AG10803 (cell line): ENCODE data around the gene ABCA3.
"Not testable (repeated sequence)": the region's sequence is repeated elsewhere in the genome, so short reads cannot be mapped to it uniquely, and the experiment has no call there.

Source experiments
- DNase-seq: peaks from one replicate; pipeline ENCODE4 v3.0.0; 2010; ENCODE audit warnings: low read depth
- H3K4me3 ChIP-seq: 2 replicates; pipeline ENCODE4 v1.5.1; 2011; ENCODE audit warnings: mild to moderate bottlenecking, low read length, control low read depth
- TF ChIP-seq, protein P1 (sequence below): conservative IDR thresholded peaks from 2 replicates; pipeline ENCODE4 v1.5.1; 2011; ENCODE audit warnings: mild to moderate bottlenecking, low read length, control low read depth, inconsistent platforms

The ABCA3 gene

DNA sequence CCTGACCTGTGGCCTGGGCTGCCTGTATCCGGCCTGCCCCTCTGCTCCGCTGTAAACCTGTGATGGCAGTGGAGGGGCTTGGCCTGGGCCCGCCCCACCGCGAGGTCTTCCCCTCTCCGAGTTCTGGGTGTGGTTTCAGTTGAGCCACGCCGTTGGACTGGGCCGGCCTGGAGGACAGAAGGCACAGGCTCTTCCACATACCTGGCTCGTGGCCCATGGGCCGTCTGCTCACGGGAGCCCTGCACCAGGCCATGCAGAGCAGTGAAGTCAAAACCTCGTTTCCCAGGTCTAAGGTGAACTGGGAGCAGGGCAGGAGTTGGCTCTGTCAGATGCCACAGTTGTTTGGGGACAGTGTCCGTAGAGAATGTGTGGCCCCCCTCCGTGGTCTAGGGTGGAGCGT lies 67.0 kb downstream of the ABCA3 start:
- DNase-seq, result no peak
- TF ChIP-seq, protein P1, sequence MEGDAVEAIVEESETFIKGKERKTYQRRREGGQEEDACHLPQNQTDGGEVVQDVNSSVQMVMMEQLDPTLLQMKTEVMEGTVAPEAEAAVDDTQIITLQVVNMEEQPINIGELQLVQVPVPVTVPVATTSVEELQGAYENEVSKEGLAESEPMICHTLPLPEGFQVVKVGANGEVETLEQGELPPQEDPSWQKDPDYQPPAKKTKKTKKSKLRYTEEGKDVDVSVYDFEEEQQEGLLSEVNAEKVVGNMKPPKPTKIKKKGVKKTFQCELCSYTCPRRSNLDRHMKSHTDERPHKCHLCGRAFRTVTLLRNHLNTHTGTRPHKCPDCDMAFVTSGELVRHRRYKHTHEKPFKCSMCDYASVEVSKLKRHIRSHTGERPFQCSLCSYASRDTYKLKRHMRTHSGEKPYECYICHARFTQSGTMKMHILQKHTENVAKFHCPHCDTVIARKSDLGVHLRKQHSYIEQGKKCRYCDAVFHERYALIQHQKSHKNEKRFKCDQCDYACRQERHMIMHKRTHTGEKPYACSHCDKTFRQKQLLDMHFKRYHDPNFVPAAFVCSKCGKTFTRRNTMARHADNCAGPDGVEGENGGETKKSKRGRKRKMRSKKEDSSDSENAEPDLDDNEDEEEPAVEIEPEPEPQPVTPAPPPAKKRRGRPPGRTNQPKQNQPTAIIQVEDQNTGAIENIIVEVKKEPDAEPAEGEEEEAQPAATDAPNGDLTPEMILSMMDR, result no peak
- H3K4me3 ChIP-seq, result no peak overlapping the region

DNA sequence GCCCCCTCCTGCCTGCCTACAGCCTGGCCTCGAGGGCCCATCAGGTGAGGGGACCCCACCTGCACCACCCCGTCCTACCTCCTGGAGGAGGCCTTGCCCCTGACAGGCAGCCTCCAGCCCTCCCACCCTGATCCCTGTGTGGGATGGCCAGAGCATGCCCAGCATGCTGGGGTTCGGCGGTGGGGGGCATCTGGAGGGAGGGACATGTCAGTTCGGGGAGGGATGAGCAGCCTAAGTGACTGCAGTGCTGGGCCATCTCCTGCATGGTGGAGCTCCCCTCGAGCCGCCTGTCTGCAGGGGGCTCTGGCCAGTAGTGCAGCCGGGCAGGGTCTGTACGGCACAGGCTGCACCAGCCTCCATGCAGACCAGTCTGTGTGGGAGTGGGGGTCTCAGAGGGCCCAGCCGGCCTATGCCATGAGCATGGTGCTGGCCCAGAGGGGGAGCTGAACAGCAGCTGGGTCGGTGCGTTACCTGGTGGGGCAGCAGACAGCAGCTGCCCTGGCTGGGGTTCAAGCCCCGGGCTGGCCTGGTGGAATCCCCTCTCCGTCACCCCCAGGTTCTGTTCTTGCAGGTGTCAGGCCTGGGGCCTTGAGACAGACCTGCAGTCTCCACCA lies 68.6 kb downstream of the ABCA3 start:
- TF ChIP-seq, protein P1, result no peak
- no peak overlapping the region for H3K4me3 ChIP-seq
- DNase-seq, result no peak

DNA sequence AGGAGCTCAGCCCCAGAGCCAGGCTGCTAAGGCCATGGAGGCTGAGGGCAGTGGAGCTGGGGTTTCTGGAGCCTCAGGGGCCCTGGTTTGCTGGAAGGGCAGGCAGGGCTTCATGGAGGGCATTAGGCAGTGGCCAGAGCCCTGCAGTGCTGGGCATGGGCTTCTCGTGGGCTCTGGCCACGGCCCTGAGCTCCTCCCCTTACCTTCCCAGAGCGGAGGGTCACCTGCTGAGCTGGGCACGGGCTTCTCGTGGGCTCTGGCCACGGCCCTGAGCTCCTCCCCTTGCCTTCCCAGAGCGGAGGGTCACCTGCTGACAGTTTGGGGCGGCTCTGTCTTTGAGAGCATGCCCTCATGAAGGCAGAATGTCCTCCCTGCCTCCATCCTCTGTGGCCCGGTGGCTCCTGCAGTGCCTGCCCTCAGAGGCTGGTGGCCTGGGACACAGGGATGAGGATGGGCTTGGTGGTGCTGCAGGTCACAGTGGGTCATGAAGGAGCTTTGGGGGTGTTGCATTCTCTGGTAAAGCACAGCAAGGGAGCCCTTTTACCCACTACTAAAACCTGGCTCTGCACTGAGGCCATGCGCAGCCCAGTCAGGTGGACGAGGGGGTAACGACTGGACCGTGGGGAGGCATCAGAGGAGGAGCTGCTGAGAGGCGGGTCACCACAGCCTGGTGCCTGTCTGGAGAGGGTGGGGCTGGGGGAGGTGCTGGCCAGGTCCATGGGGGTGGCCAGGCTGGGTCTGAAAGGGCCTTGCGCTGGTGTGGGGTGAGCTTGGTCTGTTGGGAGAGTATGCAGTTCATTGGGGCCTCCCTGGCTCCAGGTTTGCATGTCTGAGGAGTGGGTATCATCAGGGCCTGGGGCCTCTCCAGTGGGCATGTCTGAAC lies 69.7 kb downstream of the ABCA3 start:
- TF ChIP-seq, protein P1, result no peak
- DNase-seq, result no peak

DNA sequence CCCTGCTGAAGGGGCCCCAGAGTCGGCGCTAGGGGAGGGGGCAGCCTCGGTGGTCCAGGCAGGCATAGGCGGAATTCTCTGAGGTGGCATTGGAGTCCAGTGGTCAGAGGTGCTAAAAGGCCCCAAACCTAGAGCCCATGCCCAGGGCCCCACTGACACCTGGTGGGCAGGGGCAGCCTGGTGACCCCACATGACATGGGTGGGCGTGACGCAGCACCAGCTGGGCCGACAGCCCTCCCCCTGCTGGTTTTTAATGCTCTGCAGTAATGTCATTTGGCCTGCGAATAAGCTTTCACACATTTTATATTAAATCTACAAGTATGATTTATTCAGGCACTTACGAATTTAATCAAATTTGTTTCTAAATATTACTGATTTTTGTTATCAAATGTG lies 70.5 kb downstream of the ABCA3 start:
- TF ChIP-seq, protein P1, result no peak
- DNase-seq, result no peak

More for the DNA sequence above, 69.7 kb downstream of the ABCA3 start:
- H3K4me3 ChIP-seq, result no peak overlapping the region

DNA sequence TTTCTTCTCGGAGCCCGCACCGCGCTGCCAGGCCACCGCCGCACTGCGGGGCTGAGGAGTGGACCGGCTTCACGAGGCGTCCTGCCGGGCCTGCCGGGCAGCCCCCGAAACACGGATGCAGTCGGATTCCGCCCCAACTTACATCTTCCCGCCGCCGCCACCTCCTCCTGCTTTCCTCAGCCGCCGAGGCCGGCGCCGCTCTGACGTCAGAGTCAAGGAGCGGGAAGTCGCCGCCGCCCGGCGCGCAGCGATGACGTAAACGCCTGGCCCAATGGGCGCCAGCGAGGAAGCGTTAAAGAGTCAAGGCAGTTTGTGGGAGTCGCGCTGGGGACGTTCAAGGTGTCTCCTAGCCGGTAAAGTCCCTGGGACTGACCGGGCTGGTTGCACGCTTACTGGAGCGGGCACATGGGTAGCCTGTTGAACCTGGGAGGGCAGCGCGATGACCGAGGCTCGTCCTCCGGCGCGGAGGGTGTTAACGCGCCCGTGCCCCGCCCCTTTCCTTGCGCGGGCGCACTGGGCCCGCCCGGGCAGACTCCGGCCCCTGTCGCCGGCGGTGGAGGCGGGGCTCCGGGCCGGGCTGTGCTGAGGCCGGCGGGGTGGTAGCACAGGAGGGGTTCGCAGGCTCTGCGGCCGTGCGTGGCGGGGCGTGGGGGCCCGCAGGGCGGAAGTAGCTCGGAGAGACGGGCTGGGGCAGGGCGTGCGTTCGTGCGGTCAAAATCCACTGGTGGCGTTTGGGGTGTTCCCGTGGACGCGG lies 72.4 kb downstream of the ABCA3 start, which contains the start of gene RNPS1:
Gene RNPS1 (minus strand): TSS at position 214 of the 754 bp plus-strand sequence. CDS start 3,483 bp downstream, outside the sequence.
- peak; percentile 92 for DNase-seq
- H3K4me3 ChIP-seq, result peak within 1 kb of the TSS; percentile 94
- TF ChIP-seq, protein P1, result no peak

More for the DNA sequence above, 70.5 kb downstream of the ABCA3 start:
- peak overlapping the region; percentile 94; the same call in 1 of the 2 replicates for H3K4me3 ChIP-seq

DNA sequence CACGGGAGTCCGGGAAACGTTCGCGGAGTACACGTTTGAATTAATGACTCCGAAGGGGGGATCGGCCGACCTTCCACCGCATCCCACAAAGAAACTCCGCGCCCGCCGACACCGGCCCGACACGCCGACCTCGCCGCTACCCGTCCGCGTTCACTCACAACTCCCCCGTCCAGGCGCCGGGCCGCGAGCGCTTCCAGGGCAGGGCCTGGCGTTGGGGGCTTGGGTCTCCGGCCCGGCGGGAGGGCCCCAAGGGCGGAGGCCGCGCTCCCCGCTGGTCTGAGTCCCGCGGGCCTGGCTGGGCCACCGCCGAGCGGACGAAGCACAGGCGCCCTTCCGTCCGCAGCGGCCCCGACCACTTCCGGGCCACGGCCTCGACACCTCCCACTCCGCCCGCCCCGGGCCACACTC lies 73.0 kb downstream of the ABCA3 start:
- peak overlapping the region; percentile 94 for H3K4me3 ChIP-seq
- not testable (repeated sequence) for DNase-seq

DNA sequence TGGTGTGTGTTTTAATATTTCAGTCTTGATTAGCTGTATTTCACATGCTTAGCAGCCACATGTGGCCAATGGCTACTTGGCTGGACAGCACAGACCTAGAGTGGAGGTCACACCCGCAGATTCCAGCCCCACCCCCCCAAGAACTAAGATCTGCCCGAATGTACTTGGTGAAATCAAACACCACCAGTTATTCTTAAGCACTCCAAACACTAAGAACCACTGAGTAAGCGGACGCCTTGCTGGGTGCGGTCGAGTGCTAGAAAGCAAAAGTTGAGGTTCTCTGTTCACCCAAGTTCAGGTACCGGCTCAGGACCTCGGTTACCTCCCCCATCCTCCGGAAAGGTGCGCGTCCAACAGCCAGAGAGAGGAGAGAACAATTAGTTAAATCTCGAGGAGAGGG lies 73.6 kb downstream of the ABCA3 start:
- peak overlapping the region; percentile 94 for H3K4me3 ChIP-seq
- peak; percentile 24 for DNase-seq

DNA sequence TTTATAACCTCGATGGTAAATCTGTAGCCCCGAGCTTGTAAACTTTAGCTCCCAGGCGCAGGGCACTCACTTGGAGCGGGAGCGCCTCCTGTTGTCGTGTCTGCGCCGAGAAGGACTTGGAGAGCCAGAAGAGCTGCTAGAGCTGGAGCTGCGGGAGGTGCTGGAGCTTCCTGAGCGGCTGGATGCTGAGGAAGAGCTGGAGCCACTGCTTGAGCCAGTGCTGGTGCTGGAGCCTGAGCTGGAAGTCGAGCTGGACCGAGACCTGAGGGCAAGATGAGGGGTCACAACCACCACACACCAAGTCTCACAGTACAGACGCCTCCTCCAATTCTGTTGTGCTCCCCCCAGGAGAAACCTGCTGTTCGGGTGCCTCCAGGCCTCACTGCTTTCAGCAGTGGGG lies 77.5 kb downstream of the ABCA3 start:
- DNase-seq, H3K4me3 ChIP-seq: not testable (repeated sequence)
